Epithelial cell of prostate (primary cell): ENCODE results near the gene RBM5.
"Not testable (repeated sequence)": the region's sequence is repeated elsewhere in the genome, so short reads cannot be mapped to it uniquely, and the experiment has no call there.

ENCODE experiments used
- DNase-seq: peaks from one replicate; pipeline ENCODE4 v3.0.0-alpha.2; 2011; ENCODE audit warnings: low read depth, low spot score
- H3K27ac ChIP-seq: fragments of 450-650 bp; 2 replicates; pipeline ENCODE4 v1.5.1; 2017; ENCODE audit warnings: mild to moderate bottlenecking

The RBM5 gene

GRCh38 chr3:50088725-50089608 lies at the start of gene RBM5:
RBM5 (plus strand) TSS chr3:50088919; CDS start chr3:50090435, 1,516 bp downstream.
- H3K27ac ChIP-seq, result peak within 1 kb of the TSS; percentile 69
- DNase-seq, result peak; percentile 52

GRCh38 chr3:50044976-50045375 lies 43.7 kb upstream of the RBM5 start:
- H3K27ac ChIP-seq, result no peak overlapping the region
- no peak for DNase-seq

- DNase-seq, result no peak
- no peak overlapping the region for H3K27ac ChIP-seq
Measured at GRCh38 chr3:50047426-50047825, 41.3 kb upstream of the RBM5 start.

GRCh38 chr3:50050361-50050760 lies 38.4 kb upstream of the RBM5 start:
- no peak for DNase-seq

GRCh38 chr3:50057756-50058155 lies 31.0 kb upstream of the RBM5 start:
- no peak overlapping the region for H3K27ac ChIP-seq
- no peak for DNase-seq

More at GRCh38 chr3:50050361-50050760, 38.4 kb upstream of the RBM5 start:
- H3K27ac ChIP-seq, result no peak overlapping the region

- no peak for DNase-seq
- no peak overlapping the region for H3K27ac ChIP-seq
Measured at GRCh38 chr3:50068134-50068533, 20.6 kb upstream of the RBM5 start.

GRCh38 chr3:50078091-50078490 lies 10.6 kb upstream of the RBM5 start:
- DNase-seq, result no peak
- peak overlapping the region; percentile 4 for H3K27ac ChIP-seq

- no peak for DNase-seq
- peak overlapping the region; percentile 4 for H3K27ac ChIP-seq
Measured at GRCh38 chr3:50078622-50079021, 10.1 kb upstream of the RBM5 start.

- not testable (repeated sequence) for H3K27ac ChIP-seq, DNase-seq
Measured at GRCh38 chr3:50084951-50085350, 3.8 kb upstream of the RBM5 start.

GRCh38 chr3:50089609-50089945 lies 858 bp downstream of the RBM5 start:
- H3K27ac ChIP-seq, result peak overlapping the region; percentile 69
- DNase-seq, result no peak

- H3K27ac ChIP-seq, result no peak overlapping the region
Measured at GRCh38 chr3:50090984-50091383, 2.3 kb downstream of the RBM5 start.

GRCh38 chr3:50095352-50095998 lies 6.8 kb downstream of the RBM5 start:
- DNase-seq, result no peak
- H3K27ac ChIP-seq, result no peak overlapping the region

More at GRCh38 chr3:50090984-50091383, 2.3 kb downstream of the RBM5 start:
- no peak for DNase-seq

GRCh38 chr3:50100386-50100785 lies 11.7 kb downstream of the RBM5 start:
- DNase-seq, result no peak
- H3K27ac ChIP-seq, result no peak overlapping the region

- DNase-seq, result no peak
Measured at GRCh38 chr3:50100956-50101845, 12.5 kb downstream of the RBM5 start.

GRCh38 chr3:50102558-50102957 lies 13.8 kb downstream of the RBM5 start:
- no peak overlapping the region for H3K27ac ChIP-seq
- DNase-seq, result no peak

More at GRCh38 chr3:50100956-50101845, 12.5 kb downstream of the RBM5 start:
- H3K27ac ChIP-seq, result no peak overlapping the region

GRCh38 chr3:50111757-50112156 lies 23.0 kb downstream of the RBM5 start:
- DNase-seq, result no peak
- H3K27ac ChIP-seq, result no peak overlapping the region

- no peak for DNase-seq
- no peak overlapping the region for H3K27ac ChIP-seq
Measured at GRCh38 chr3:50112462-50112861, 23.7 kb downstream of the RBM5 start.

- H3K27ac ChIP-seq, result no peak overlapping the region
- DNase-seq, result no peak
Measured at GRCh38 chr3:50117120-50117519, 28.4 kb downstream of the RBM5 start.

GRCh38 chr3:50118237-50118636 lies 29.5 kb downstream of the RBM5 start:
- no peak for DNase-seq
- no peak overlapping the region for H3K27ac ChIP-seq

GRCh38 chr3:50119786-50120185 lies 31.1 kb downstream of the RBM5 start:
- DNase-seq, result no peak
- no peak overlapping the region for H3K27ac ChIP-seq
